HEK293 (cell line): ENCODE results near the gene DLEC1.

Source experiments
- CTCF ChIA-PET: fragments of 350-600 bp; formaldehyde crosslinking; extraction: SDS; loops from one replicate; lab custom pipeline; 2021; ENCODE audit warnings: antibody characterized with exemption; lab: Yijun Ruan, JAX
- POLR2A ChIA-PET: fragments of 300-600 bp; formaldehyde crosslinking; extraction: SDS; loops from one replicate; lab custom pipeline; 2020; ENCODE audit warnings: antibody characterized with exemption, inconsistent platforms; lab: Yijun Ruan, JAX
- H3K27ac ChIP-seq: fragments of 200-500 bp; sonication (Bioruptor generic); 2 replicates; pipeline ENCODE4 v1.5.1; 2014; ENCODE audit warnings: low read depth, low read length, control low read depth, inconsistent platforms; ENCODE audit errors: extremely low read depth
- H3K36me3 ChIP-seq, 2 experiments: fragments of 200-500 bp in 1 of 2; sonication (Bioruptor generic) in 1 of 2; 1 replicate in 1 of 2; 2 replicates in 1 of 2; pipeline ENCODE4 v1.5.1; 2014 to 2017; ENCODE audit warnings: inconsistent platforms in 2 of 2, low read length in 2 of 2; ENCODE audit not compliant: control insufficient read depth in 2 of 2, insufficient read depth in 1 of 2
- H3K4me1 ChIP-seq: fragments of 200-500 bp; sonication (Bioruptor generic); 2 replicates; pipeline ENCODE4 v1.5.1; 2014; ENCODE audit warnings: mild to moderate bottlenecking, low read length, inconsistent platforms; ENCODE audit not compliant: control insufficient read depth, insufficient read depth
- H3K4me3 ChIP-seq: 2 replicates; pipeline ENCODE4 v1.5.1; 2011; ENCODE audit warnings: low read depth, mild to moderate bottlenecking, control low read depth, low read length, moderate library complexity
- H3K9me3 ChIP-seq: fragments of 200-500 bp; sonication (Bioruptor generic); 2 replicates; pipeline ENCODE4 v1.5.1; 2014; ENCODE audit warnings: low read depth, low read length, inconsistent platforms; ENCODE audit not compliant: control insufficient read depth, insufficient read depth
- KLF9 ChIP-seq: fragments of 450-650 bp; formaldehyde crosslinking; IDR thresholded peaks from 2 replicates; pipeline ENCODE4 v1.5.1; 2016; ENCODE audit warnings: missing biosample characterization, missing genetic modification characterization, low read depth
- OSR2 ChIP-seq: fragments of 450-650 bp; formaldehyde crosslinking; IDR thresholded peaks from 2 replicates; pipeline ENCODE4 v1.5.1; 2016; ENCODE audit warnings: missing biosample characterization, missing genetic modification characterization
- PRDM1 ChIP-seq: fragments of 450-650 bp; formaldehyde crosslinking; IDR thresholded peaks from 2 replicates; pipeline ENCODE4; 2016; ENCODE audit warnings: missing biosample characterization, missing genetic modification characterization
- ZFHX2 ChIP-seq: fragments of 450-650 bp; formaldehyde crosslinking; conservative IDR thresholded peaks from 2 replicates; pipeline ENCODE4 v1.5.1; 2016; ENCODE audit warnings: missing biosample characterization, missing genetic modification characterization
- ZNF112 ChIP-seq: fragments of 450-650 bp; formaldehyde crosslinking; IDR thresholded peaks from 2 replicates; pipeline ENCODE4 v1.5.0; 2017; ENCODE audit warnings: missing biosample characterization, missing genetic modification characterization
- ZNF157 ChIP-seq: fragments of 450-650 bp; formaldehyde crosslinking; IDR thresholded peaks from 2 replicates; pipeline ENCODE4 v1.5.1; 2016; ENCODE audit warnings: missing biosample characterization, missing genetic modification characterization
- ZNF354C ChIP-seq: fragments of 450-650 bp; formaldehyde crosslinking; IDR thresholded peaks from 2 replicates; pipeline ENCODE4 v1.5.1; 2016; ENCODE audit warnings: missing biosample characterization, missing genetic modification characterization, low read depth, borderline replicate concordance
- ZNF366 ChIP-seq: fragments of 450-650 bp; formaldehyde crosslinking; conservative IDR thresholded peaks from 2 replicates; pipeline ENCODE4 v1.5.1; 2016; ENCODE audit warnings: missing biosample characterization, missing genetic modification characterization
- ZNF433 ChIP-seq: fragments of 450-650 bp; formaldehyde crosslinking; IDR thresholded peaks from 2 replicates; pipeline ENCODE4 v1.5.1; 2016; ENCODE audit warnings: missing biosample characterization, missing genetic modification characterization, low read depth
- ZNF585B ChIP-seq: fragments of 450-650 bp; formaldehyde crosslinking; IDR thresholded peaks from 2 replicates; pipeline ENCODE4 v1.5.1; 2016; ENCODE audit warnings: missing biosample characterization, missing genetic modification characterization
- ZNF596 ChIP-seq: fragments of 450-650 bp; IDR thresholded peaks from 2 replicates; pipeline ENCODE4 v1.5.0; 2018; ENCODE audit warnings: missing biosample characterization, mild to moderate bottlenecking, missing genetic modification characterization, moderate library complexity
- ZNF600 ChIP-seq: fragments of 450-650 bp; formaldehyde crosslinking; IDR thresholded peaks from 2 replicates; pipeline ENCODE4 v1.5.1; 2016; ENCODE audit warnings: missing biosample characterization, missing genetic modification characterization
- ZNF664 ChIP-seq: fragments of 450-650 bp; formaldehyde crosslinking; IDR thresholded peaks from 2 replicates; pipeline ENCODE4 v1.5.1; 2016; ENCODE audit warnings: missing biosample characterization, missing genetic modification characterization
- ZNF747 ChIP-seq: fragments of 450-650 bp; formaldehyde crosslinking; IDR thresholded peaks from 2 replicates; pipeline ENCODE4 v1.5.1; 2016; ENCODE audit warnings: missing biosample characterization, missing genetic modification characterization
- ZNF768 ChIP-seq: fragments of 450-650 bp; formaldehyde crosslinking; IDR thresholded peaks from 2 replicates; pipeline ENCODE4 v1.5.1; 2018; ENCODE audit warnings: missing biosample characterization, mild to moderate bottlenecking, missing genetic modification characterization
- ZXDB ChIP-seq: fragments of 450-650 bp; formaldehyde crosslinking; IDR thresholded peaks from 2 replicates; pipeline ENCODE4 v1.5.1; 2016; ENCODE audit warnings: missing biosample characterization, missing genetic modification characterization
- TF ChIP-seq, protein P1 (sequence below): fragments of 450-650 bp; formaldehyde crosslinking; IDR thresholded peaks from 2 replicates; pipeline ENCODE4 v1.5.1; 2016; ENCODE audit warnings: missing biosample characterization, missing genetic modification characterization, borderline replicate concordance
- TF ChIP-seq, protein P2 (sequence below): fragments of 450-650 bp; formaldehyde crosslinking; IDR thresholded peaks from 2 replicates; pipeline ENCODE4 v1.5.1; 2016; ENCODE audit warnings: missing biosample characterization, missing genetic modification characterization
- TF ChIP-seq, protein P3 (sequence below): fragments of 450-650 bp; formaldehyde crosslinking; IDR thresholded peaks from 2 replicates; pipeline ENCODE4; 2016; ENCODE audit warnings: missing biosample characterization, missing genetic modification characterization
- TF ChIP-seq, protein P4 (sequence below): fragments of 450-650 bp; formaldehyde crosslinking; conservative IDR thresholded peaks from 2 replicates; pipeline ENCODE4 v1.5.1; 2016; ENCODE audit warnings: low read depth, missing biosample characterization, missing genetic modification characterization

Gene DLEC1

DNA sequence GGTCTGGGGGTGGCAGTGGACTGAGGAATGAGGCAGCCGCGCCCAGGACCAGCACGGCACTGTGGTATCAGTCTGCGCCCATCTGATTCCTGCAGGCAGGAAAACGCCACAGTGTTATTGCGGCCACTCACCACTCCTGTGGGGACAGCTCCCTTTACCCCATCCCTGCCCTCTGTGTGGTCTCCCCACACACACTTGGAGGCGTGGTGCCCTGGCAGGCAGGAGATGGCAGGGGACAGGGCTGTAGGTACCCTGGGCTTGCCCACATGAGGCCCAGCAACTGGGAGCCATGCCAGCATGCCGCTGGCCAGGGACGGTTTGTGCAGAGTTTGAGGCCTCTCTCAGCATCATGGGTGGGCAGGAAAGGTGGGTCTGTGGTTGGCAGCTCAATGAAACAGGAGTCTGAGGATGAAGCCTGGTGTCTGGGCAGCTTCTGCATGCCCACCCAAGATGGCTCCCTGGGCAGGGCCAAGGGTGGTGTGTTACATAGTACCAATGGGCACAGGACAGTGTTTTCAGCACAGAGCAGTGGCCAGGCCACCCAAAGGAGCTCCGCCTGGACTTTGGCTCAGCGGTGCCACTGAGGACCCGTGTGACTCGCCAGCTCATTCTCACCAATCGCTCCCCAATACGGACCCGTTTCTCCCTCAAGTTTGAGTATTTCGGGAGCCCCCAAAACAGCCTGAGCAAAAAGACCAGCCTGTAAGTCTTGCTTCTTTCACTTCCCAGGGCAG is 70.7 kb downstream of the DLEC1 start:
- H3K27ac ChIP-seq: no peak overlapping the region
- CTCF ChIA-PET: no interaction called here
- no peak overlapping the region for H3K4me3 ChIP-seq
- H3K36me3 ChIP-seq: no peaks in the 10 kb centered on the region
- no peak for TF ChIP-seq PRDM1
- TF ChIP-seq ZNF747 (tag by site-specific recombination): no peak
- TF ChIP-seq OSR2 (tag by site-specific recombination): no peak
- TF ChIP-seq ZFHX2: no peak
- TF ChIP-seq, protein P1, sequence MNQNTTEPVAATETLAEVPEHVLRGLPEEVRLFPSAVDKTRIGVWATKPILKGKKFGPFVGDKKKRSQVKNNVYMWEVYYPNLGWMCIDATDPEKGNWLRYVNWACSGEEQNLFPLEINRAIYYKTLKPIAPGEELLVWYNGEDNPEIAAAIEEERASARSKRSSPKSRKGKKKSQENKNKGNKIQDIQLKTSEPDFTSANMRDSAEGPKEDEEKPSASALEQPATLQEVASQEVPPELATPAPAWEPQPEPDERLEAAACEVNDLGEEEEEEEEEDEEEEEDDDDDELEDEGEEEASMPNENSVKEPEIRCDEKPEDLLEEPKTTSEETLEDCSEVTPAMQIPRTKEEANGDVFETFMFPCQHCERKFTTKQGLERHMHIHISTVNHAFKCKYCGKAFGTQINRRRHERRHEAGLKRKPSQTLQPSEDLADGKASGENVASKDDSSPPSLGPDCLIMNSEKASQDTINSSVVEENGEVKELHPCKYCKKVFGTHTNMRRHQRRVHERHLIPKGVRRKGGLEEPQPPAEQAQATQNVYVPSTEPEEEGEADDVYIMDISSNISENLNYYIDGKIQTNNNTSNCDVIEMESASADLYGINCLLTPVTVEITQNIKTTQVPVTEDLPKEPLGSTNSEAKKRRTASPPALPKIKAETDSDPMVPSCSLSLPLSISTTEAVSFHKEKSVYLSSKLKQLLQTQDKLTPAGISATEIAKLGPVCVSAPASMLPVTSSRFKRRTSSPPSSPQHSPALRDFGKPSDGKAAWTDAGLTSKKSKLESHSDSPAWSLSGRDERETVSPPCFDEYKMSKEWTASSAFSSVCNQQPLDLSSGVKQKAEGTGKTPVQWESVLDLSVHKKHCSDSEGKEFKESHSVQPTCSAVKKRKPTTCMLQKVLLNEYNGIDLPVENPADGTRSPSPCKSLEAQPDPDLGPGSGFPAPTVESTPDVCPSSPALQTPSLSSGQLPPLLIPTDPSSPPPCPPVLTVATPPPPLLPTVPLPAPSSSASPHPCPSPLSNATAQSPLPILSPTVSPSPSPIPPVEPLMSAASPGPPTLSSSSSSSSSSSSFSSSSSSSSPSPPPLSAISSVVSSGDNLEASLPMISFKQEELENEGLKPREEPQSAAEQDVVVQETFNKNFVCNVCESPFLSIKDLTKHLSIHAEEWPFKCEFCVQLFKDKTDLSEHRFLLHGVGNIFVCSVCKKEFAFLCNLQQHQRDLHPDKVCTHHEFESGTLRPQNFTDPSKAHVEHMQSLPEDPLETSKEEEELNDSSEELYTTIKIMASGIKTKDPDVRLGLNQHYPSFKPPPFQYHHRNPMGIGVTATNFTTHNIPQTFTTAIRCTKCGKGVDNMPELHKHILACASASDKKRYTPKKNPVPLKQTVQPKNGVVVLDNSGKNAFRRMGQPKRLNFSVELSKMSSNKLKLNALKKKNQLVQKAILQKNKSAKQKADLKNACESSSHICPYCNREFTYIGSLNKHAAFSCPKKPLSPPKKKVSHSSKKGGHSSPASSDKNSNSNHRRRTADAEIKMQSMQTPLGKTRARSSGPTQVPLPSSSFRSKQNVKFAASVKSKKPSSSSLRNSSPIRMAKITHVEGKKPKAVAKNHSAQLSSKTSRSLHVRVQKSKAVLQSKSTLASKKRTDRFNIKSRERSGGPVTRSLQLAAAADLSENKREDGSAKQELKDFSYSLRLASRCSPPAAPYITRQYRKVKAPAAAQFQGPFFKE: no peak
- TF ChIP-seq, protein P2, sequence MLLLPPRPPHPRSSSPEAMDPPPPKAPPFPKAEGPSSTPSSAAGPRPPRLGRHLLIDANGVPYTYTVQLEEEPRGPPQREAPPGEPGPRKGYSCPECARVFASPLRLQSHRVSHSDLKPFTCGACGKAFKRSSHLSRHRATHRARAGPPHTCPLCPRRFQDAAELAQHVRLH (tag by site-specific recombination): no peak
- TF ChIP-seq ZNF600 (tag by site-specific recombination): no peak
- TF ChIP-seq KLF9 (tag by site-specific recombination): no peak
- TF ChIP-seq ZNF664 (tag by site-specific recombination): no peak
- no peak for TF ChIP-seq ZNF585B (tag by site-specific recombination)
- TF ChIP-seq, protein P3, sequence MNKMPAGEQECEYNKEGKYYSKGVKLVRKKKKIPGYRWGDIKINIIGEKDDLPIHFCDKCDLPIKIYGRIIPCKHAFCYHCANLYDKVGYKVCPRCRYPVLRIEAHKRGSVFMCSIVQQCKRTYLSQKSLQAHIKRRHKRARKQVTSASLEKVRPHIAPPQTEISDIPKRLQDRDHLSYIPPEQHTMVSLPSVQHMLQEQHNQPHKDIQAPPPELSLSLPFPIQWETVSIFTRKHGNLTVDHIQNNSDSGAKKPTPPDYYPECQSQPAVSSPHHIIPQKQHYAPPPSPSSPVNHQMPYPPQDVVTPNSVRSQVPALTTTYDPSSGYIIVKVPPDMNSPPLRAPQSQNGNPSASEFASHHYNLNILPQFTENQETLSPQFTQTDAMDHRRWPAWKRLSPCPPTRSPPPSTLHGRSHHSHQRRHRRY (tag by site-specific recombination): no peak
- TF ChIP-seq, protein P4, sequence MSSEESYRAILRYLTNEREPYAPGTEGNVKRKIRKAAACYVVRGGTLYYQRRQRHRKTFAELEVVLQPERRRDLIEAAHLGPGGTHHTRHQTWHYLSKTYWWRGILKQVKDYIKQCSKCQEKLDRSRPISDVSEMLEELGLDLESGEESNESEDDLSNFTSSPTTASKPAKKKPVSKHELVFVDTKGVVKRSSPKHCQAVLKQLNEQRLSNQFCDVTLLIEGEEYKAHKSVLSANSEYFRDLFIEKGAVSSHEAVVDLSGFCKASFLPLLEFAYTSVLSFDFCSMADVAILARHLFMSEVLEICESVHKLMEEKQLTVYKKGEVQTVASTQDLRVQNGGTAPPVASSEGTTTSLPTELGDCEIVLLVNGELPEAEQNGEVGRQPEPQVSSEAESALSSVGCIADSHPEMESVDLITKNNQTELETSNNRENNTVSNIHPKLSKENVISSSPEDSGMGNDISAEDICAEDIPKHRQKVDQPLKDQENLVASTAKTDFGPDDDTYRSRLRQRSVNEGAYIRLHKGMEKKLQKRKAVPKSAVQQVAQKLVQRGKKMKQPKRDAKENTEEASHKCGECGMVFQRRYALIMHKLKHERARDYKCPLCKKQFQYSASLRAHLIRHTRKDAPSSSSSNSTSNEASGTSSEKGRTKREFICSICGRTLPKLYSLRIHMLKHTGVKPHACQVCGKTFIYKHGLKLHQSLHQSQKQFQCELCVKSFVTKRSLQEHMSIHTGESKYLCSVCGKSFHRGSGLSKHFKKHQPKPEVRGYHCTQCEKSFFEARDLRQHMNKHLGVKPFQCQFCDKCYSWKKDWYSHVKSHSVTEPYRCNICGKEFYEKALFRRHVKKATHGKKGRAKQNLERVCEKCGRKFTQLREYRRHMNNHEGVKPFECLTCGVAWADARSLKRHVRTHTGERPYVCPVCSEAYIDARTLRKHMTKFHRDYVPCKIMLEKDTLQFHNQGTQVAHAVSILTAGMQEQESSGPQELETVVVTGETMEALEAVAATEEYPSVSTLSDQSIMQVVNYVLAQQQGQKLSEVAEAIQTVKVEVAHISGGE (tag by site-specific recombination): no peak
- TF ChIP-seq ZNF596 (tag by site-specific recombination): no peak
- TF ChIP-seq ZNF768: no peak
- TF ChIP-seq ZNF366 (tag by site-specific recombination): no peak
- TF ChIP-seq ZXDB: no peak
- no peak for TF ChIP-seq ZNF112
- TF ChIP-seq ZNF354C (tag by site-specific recombination): no peak
- TF ChIP-seq ZNF157 (tag by site-specific recombination): no peak
- TF ChIP-seq ZNF433 (tag by site-specific recombination): no peak
- TF ChIP-seq, all 188 proteins: peak for 0
- no peaks in the 10 kb centered on the region for H3K9me3 ChIP-seq
- POLR2A ChIA-PET: no interaction called here
- no peaks in the 10 kb centered on the region for H3K4me1 ChIP-seq
